ENCODE data around the gene CACNA1G.

CACNA1G gene

GRCh38 chr17:50547035-50547735 is 13.3 kb upstream of the CACNA1G start, which contains the start of gene SPATA20:
TSS of gene SPATA20 (plus strand) at chr17:50547174. CDS start at chr17:50547209, 35 bp downstream.
- DNase-seq (ENCODE audit: insufficient read length, low spot score), result peak; percentile 94
- peak; percentile 97 for FAIRE-seq

GRCh38 chr17:50547736-50548083 is 12.8 kb upstream of the CACNA1G start:
- DNase-seq (ENCODE audit: insufficient read length, low spot score) (no peak), FAIRE-seq (no peak)

- peak; percentile 68 for FAIRE-seq
- DNase-seq (ENCODE audit: insufficient read length, low spot score), result no peak
Measured at GRCh38 chr17:50548831-50549230, 11.7 kb upstream of the CACNA1G start.

- peak; percentile 51 for FAIRE-seq
- DNase-seq (ENCODE audit: insufficient read length, low spot score), result no peak
Measured at GRCh38 chr17:50549256-50549941, 11.1 kb upstream of the CACNA1G start.

DNA sequence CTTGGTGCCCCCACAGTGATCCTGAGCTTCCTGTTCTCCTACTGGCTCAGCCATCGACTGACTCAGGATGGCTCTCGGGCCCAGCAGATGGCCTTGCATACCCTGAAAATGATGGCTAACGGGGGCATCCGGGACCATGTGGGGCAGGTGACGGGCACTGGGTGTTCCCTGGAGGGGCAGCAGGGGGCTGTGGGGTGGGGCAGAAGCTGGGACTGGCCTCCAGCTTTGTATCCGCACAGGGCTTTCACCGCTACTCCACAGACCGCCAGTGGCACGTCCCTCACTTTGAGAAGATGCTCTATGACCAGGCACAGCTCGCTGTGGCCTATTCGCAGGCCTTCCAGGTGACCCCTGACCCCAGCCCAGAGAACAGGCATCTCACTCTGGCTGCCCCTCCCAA is 10.5 kb upstream of the CACNA1G start:
- DNase-seq (ENCODE audit: insufficient read length, low spot score) (no peak), FAIRE-seq (no peak)

- FAIRE-seq, result peak; percentile 84
- peak; percentile 83 for DNase-seq (ENCODE audit: insufficient read length, low spot score)
Measured at GRCh38 chr17:50550661-50551432, 9.7 kb upstream of the CACNA1G start.

GRCh38 chr17:50551433-50551815 is 9.1 kb upstream of the CACNA1G start:
- DNase-seq (ENCODE audit: insufficient read length, low spot score) (no peak), FAIRE-seq (no peak)

DNA sequence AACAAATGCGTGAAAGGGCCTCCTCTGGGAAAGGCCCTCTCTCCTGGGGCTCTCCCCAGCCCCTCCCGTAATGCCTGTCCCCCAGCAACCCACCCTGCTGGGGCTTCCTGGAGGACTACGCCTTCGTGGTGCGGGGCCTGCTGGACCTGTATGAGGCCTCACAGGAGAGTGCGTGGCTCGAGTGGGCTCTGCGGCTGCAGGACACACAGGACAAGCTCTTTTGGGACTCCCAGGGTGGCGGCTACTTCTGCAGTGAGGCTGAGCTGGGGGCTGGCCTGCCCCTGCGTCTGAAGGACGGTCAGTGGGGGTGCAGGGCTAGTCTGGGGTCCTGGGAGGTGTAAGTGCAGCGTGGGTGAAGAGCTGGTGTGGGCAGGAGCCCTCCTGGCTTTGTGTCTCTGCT is 8.6 kb upstream of the CACNA1G start:
- DNase-seq (ENCODE audit: insufficient read length, low spot score), result no peak
- no peak for FAIRE-seq

GRCh38 chr17:50554201-50554600 is 6.3 kb upstream of the CACNA1G start:
- DNase-seq (ENCODE audit: insufficient read length, low spot score) (no peak), FAIRE-seq (no peak)

DNA sequence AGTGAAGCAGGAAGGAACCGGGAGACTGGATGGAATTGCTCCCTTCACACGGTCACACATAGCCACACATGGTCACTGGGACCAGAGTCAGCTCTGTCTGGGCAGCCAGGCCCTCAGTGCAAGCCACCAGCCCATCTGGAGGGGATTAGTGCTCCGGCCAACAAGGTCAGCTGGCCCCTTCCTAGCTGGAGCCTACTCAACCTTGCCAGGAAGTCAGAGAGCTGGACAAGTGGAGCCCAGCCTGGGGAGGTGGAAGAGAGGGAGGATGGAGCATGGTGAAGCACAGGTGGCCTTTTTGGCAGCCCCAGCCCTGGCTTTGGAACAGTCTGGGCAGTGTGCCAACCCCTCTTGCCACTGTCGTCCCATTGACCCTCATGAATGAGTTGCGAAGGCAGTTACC is 3.7 kb upstream of the CACNA1G start:
- DNase-seq (ENCODE audit: insufficient read length, low spot score) (no peak), FAIRE-seq (no peak)

- DNase-seq (ENCODE audit: insufficient read length, low spot score) (no peak), FAIRE-seq (no peak)
Measured at GRCh38 chr17:50557630-50558029, 2.9 kb upstream of the CACNA1G start.

- peak; percentile 74 for FAIRE-seq
- DNase-seq (ENCODE audit: insufficient read length, low spot score), result no peak
Measured at GRCh38 chr17:50558091-50558490, 2.4 kb upstream of the CACNA1G start.

DNA sequence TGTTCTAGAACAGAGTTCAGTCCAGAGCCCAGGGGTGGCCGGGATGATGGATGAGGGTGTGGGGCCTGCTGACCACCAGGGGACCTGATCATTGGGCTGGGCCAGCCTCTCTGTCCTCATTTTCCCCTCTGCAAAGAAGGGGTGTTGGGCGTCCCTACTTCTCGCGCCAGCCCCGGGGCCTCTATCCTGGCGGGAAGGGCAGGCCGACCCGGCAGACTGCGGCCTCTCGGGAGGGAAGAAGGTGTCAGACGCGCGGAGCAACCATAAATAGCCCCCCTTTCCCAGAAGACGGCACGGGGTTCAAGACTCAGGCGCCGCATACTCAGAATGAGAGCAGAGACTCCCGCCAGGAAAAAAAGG is 2.0 kb upstream of the CACNA1G start:
- no peak for FAIRE-seq
- DNase-seq (ENCODE audit: insufficient read length, low spot score), result no peak

- DNase-seq (ENCODE audit: insufficient read length, low spot score) (no peak), FAIRE-seq (no peak)
Measured at GRCh38 chr17:50558941-50559614, 1.4 kb upstream of the CACNA1G start.

DNA sequence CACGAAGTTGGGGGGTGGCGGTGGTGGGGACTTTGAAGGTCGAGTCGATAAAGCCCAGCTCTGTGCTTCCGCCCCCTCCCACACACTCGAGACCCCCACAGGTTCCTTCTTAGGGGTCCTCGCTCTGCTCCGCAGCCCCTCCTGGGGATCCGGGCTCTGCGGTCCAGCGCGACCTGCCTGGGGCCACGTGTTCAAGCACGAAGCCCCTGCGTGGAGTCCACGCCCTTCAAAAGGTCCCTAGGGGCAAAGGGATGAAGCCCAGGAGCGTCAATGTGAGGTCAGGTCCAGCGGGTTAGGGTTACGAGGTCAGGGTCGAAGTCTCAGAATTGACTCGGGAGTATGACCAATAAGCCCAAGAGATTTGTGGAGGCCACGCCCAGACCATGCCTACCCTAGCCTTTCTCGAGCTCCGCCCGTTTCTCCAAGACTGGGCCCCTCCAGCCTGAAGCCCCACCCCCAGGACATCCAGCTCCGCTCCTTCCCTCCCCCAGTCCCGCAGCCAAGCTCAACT is 786 bp upstream of the CACNA1G start:
- peak; percentile 20 for FAIRE-seq

DNA sequence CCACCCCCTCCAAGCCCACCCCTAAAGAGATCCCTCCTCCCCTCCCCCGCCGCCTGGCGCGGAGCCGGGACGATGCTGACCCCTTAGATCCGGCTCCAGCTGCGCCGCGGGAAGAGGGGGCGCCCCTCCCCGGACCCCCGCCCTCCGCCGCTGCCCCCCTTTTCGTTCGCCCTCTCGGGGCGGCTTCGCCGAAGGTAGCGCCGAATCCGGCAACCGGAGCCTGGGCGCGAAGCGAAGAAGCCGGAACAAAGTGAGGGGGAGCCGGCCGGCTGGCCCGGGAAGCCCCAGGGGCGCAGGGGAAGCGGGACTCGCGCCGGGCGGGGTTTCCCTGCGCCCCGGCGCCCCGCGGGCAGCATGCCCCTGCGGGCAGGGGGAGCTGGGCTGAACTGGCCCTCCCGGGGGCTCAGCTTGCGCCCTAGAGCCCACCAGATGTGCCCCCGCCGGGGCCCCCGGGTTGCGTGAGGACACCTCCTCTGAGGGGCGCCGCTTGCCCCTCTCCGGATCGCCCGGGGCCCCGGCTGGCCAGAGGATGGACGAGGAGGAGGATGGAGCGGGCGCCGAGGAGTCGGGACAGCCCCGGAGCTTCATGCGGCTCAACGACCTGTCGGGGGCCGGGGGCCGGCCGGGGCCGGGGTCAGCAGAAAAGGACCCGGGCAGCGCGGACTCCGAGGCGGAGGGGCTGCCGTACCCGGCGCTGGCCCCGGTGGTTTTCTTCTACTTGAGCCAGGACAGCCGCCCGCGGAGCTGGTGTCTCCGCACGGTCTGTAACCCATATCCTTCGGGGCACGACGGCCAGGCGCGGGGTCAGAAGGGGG is 623 bp downstream of the CACNA1G start:
- DNase-seq (ENCODE audit: insufficient read length, low spot score) (no peak), FAIRE-seq (no peak)

More for the DNA sequence above, 786 bp upstream of the CACNA1G start:
- peak; percentile 65 for DNase-seq (ENCODE audit: insufficient read length, low spot score)

GRCh38 chr17:50561746-50562141 is 1.2 kb downstream of the CACNA1G start:
- no peak for DNase-seq (ENCODE audit: insufficient read length, low spot score)
- FAIRE-seq, result no peak

- DNase-seq (ENCODE audit: insufficient read length, low spot score) (no peak), FAIRE-seq (no peak)
Measured at GRCh38 chr17:50562242-50563091, 2.0 kb downstream of the CACNA1G start.

DNA sequence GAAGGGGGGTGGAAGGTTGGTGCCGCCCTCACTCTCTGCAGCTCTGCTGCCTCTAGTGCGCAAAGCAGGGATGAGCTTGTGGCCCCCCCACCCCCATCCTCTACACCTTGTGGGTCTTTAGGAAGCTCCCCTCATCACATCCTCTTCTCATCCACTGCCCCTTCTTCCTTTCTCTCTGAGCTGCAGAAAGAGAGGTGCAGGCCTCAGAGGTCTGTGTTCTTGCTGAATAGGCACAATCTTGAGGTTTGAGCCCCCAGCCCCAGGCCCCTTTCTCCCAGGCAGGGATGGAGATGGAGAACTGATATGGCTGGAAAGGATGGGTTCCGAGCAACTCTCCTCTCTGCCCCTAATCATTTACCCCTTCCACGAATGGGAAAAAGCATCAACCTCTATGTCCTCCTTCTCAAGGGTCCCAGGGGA is 2.6 kb downstream of the CACNA1G start:
- FAIRE-seq, result no peak

More for the DNA sequence above, 2.6 kb downstream of the CACNA1G start:
- DNase-seq (ENCODE audit: insufficient read length, low spot score), result no peak

Data from HTR-8/SVneo (cell line).